SU-DHL-6 (cell line): ENCODE data around the gene CACNA2D4.

Source experiments
- H2AFZ ChIP-seq: fragments of 200-600 bp; sonication (generic); 2 replicates; pipeline ENCODE4 v1.6.1; 2014; ENCODE audit warnings: low read depth, mild to moderate bottlenecking, moderate library complexity, mixed read lengths, antibody characterized with exemption, low read length; ENCODE audit not compliant: severe bottlenecking
- H3F3A ChIP-seq: fragments of 200-600 bp; shearing (Covaris generic); 2 replicates; pipeline ENCODE4 v1.6.0; 2016; ENCODE audit warnings: antibody characterized with exemption, mild to moderate bottlenecking; ENCODE audit not compliant: insufficient read depth
- H3K27ac ChIP-seq: fragments of 200-600 bp; sonication (generic); 2 replicates; pipeline ENCODE4 v1.5.1; 2016; ENCODE audit warnings: low read depth, mild to moderate bottlenecking, low read length, moderate library complexity, mixed read lengths
- H3K27me3 ChIP-seq: fragments of 200-600 bp; sonication (generic), shearing (Covaris generic); 2 replicates; pipeline ENCODE4 v1.6.0; 2014; ENCODE audit warnings: mild to moderate bottlenecking, low read length
- H3K36me3 ChIP-seq: fragments of 200-600 bp; sonication (generic); 2 replicates; pipeline ENCODE4 v1.6.1; 2014; ENCODE audit warnings: mild to moderate bottlenecking, low read length, mixed read lengths
- H3K4me2 ChIP-seq: fragments of 300-600, 200-600 bp; shearing (Covaris generic), sonication (generic); 2 replicates; pipeline ENCODE4 v1.6.0; 2014; ENCODE audit warnings: low read length, low read depth, mild to moderate bottlenecking; ENCODE audit not compliant: poor library complexity, severe bottlenecking
- H3K4me3 ChIP-seq: fragments of 200-600 bp; sonication (generic); 2 replicates; pipeline ENCODE4 v1.5.1; 2014; ENCODE audit warnings: antibody characterized with exemption, low read length, mild to moderate bottlenecking, mixed read lengths; ENCODE audit not compliant: insufficient read depth, poor library complexity, severe bottlenecking
- H3K79me2 ChIP-seq: fragments of 200-600 bp; sonication (generic); 2 replicates; pipeline ENCODE4 v1.6.1; 2014; ENCODE audit warnings: mild to moderate bottlenecking, low read length, moderate library complexity; ENCODE audit not compliant: insufficient read depth
- H3K9ac ChIP-seq: fragments of 200-600 bp; sonication (generic); 2 replicates; pipeline ENCODE4 v1.7.0; 2014; ENCODE audit warnings: mild to moderate bottlenecking, low read length
- H3K9me2 ChIP-seq: fragments of 200-600 bp; sonication (generic); replicated peaks from 2 replicates; pipeline ENCODE4 v1.6.1; 2014; ENCODE audit warnings: low read length; ENCODE audit not compliant: insufficient read depth
- H3K9me3 ChIP-seq: fragments of 200-600 bp; sonication (generic); 2 replicates; pipeline ENCODE4 v1.6.1; 2014; ENCODE audit warnings: low read length, mixed read lengths; ENCODE audit not compliant: insufficient read depth
- H4K20me1 ChIP-seq: fragments of 200-600 bp; sonication (generic); 2 replicates; pipeline ENCODE4 v1.6.1; 2014; ENCODE audit warnings: low read depth, mild to moderate bottlenecking, antibody characterized with exemption, low read length, moderate library complexity, mixed read lengths
- EZH2phosphoT487 ChIP-seq: fragments of 200-600 bp; sonication (generic), shearing (Covaris generic); conservative IDR thresholded peaks from 2 replicates; pipeline ENCODE4 v1.6.1; 2018; ENCODE audit warnings: mild to moderate bottlenecking, antibody characterized with exemption, low read length, moderate library complexity, mixed read lengths
- TF ChIP-seq, protein P1 (sequence below): fragments of 200-600 bp; sonication (generic); IDR thresholded peaks from one replicate; pipeline ENCODE4 v1.5.1; 2017; ENCODE audit warnings: antibody characterized with exemption, mild to moderate bottlenecking, low read length, moderate library complexity; ENCODE audit not compliant: insufficient read depth, poor library complexity, severe bottlenecking

The CACNA2D4 gene

DNA sequence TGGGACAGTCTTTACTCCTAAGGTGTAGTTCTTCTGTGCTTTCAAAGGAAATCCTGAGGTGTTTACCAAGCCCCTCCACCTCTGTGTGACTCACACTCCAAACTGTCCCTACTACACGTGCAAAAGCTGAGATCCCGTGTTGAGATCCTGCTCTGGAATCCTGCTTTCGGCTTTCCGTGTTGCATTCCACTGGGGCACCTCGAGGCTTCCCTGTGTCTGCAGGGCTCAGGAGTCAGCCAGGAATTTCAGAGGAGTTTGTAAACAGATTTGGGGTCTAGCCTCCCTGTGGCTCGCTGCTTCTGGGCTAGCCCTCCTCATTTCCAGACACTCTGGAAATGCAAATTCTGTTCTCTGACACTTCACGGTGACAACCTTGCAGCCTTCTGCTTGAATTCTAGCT, 48.4 kb downstream of the CACNA2D4 start:
- Histone ChIP-seq H3K9ac (no peak overlapping the region), H2AFZ (no peak overlapping the region), H3K9me3 (no peaks in the 10 kb centered on the region), H3F3A (no peaks in the 10 kb centered on the region), H3K4me3 (no peak overlapping the region), H3K27ac (no peak overlapping the region), H4K20me1 (no peaks in the 10 kb centered on the region), H3K9me2 (no peaks in the 10 kb centered on the region), H3K4me2 (no peak overlapping the region), H3K36me3 (no peaks in the 10 kb centered on the region), H3K79me2 (no peaks in the 10 kb centered on the region), H3K27me3 (no peaks in the 10 kb centered on the region)
- TF ChIP-seq, protein P1, sequence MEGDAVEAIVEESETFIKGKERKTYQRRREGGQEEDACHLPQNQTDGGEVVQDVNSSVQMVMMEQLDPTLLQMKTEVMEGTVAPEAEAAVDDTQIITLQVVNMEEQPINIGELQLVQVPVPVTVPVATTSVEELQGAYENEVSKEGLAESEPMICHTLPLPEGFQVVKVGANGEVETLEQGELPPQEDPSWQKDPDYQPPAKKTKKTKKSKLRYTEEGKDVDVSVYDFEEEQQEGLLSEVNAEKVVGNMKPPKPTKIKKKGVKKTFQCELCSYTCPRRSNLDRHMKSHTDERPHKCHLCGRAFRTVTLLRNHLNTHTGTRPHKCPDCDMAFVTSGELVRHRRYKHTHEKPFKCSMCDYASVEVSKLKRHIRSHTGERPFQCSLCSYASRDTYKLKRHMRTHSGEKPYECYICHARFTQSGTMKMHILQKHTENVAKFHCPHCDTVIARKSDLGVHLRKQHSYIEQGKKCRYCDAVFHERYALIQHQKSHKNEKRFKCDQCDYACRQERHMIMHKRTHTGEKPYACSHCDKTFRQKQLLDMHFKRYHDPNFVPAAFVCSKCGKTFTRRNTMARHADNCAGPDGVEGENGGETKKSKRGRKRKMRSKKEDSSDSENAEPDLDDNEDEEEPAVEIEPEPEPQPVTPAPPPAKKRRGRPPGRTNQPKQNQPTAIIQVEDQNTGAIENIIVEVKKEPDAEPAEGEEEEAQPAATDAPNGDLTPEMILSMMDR = no peak
- no peak for TF ChIP-seq EZH2phosphoT487

- no peak overlapping the region for H3K9ac ChIP-seq
- no peaks in the 10 kb centered on the region for H3K27me3 ChIP-seq
- H3K9me2 ChIP-seq = no peaks in the 10 kb centered on the region
- no peak overlapping the region for H3K27ac ChIP-seq
- no peaks in the 10 kb centered on the region for H3K36me3 ChIP-seq
- no peaks in the 10 kb centered on the region for H3K9me3 ChIP-seq
- no peak overlapping the region for H3K4me3 ChIP-seq
- no peak overlapping the region for H2AFZ ChIP-seq
- H3K4me2 ChIP-seq = no peak overlapping the region
- H4K20me1 ChIP-seq = no peaks in the 10 kb centered on the region
- no peaks in the 10 kb centered on the region for H3K79me2 ChIP-seq
- TF ChIP-seq, protein P1 = no peak
- TF ChIP-seq EZH2phosphoT487 = no peak
- no peaks in the 10 kb centered on the region for H3F3A ChIP-seq
These were observed 49.3 kb downstream of the CACNA2D4 start for GRCh38 chr12:1869145-1869544.

- H3K4me2 ChIP-seq = no peak overlapping the region
- no peak overlapping the region for H3K27ac ChIP-seq
- no peaks in the 10 kb centered on the region for H3K27me3 ChIP-seq
- no peaks in the 10 kb centered on the region for H3F3A ChIP-seq
- TF ChIP-seq, protein P1 = no peak
- no peak for TF ChIP-seq EZH2phosphoT487
- no peaks in the 10 kb centered on the region for H3K9me2 ChIP-seq
- no peaks in the 10 kb centered on the region for H3K9me3 ChIP-seq
- H3K36me3 ChIP-seq = no peaks in the 10 kb centered on the region
- no peak overlapping the region for H3K4me3 ChIP-seq
- no peak overlapping the region for H2AFZ ChIP-seq
- no peaks in the 10 kb centered on the region for H4K20me1 ChIP-seq
- no peak overlapping the region for H3K9ac ChIP-seq
- H3K79me2 ChIP-seq = no peaks in the 10 kb centered on the region
These were observed 53.1 kb downstream of the CACNA2D4 start for GRCh38 chr12:1865284-1865866.

GRCh38 chr12:1864867-1865266, 53.6 kb downstream of the CACNA2D4 start:
- no peaks in the 10 kb centered on the region for H3K36me3 ChIP-seq
- no peaks in the 10 kb centered on the region for H3K79me2 ChIP-seq
- H3K27me3 ChIP-seq = no peaks in the 10 kb centered on the region
- H3K4me2 ChIP-seq = no peak overlapping the region
- H3K9me3 ChIP-seq = no peaks in the 10 kb centered on the region
- TF ChIP-seq, protein P1 = no peak
- TF ChIP-seq EZH2phosphoT487 = no peak
- no peak overlapping the region for H3K4me3 ChIP-seq
- H2AFZ ChIP-seq = no peak overlapping the region
- no peak overlapping the region for H3K27ac ChIP-seq
- H3K9me2 ChIP-seq = no peaks in the 10 kb centered on the region
- no peaks in the 10 kb centered on the region for H3F3A ChIP-seq
- H4K20me1 ChIP-seq = no peaks in the 10 kb centered on the region
- H3K9ac ChIP-seq = no peak overlapping the region
